ENCODE results near the gene RAB6D.
"Not testable (repeated sequence)": the region's sequence is repeated elsewhere in the genome, so short reads cannot be mapped to it uniquely, and the experiment has no call there.

Gene RAB6D

DNA sequence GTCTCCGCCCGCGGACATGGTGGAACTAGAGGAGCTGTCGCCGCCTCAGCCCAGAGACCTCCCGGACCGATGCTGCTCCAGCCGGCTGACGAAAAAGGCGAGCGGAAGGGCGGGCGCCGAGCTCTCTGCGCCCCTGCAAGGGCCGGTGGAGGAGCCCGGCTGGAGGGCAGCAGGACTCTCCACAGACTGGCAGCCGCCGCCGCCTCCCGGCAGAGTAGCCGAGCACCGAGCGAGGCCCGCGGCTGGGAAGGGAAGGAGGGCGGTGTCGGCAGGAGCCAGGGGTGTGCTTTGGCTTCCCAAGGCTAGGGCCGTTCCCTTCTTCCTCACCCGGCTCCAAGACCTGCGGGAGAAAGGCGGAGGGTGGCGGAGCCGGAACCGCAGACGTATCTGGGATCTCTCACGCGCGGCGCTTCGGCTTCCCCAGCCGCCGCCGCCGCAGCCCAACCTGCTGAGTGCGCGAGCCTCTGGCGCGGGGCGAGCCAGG, at the start of gene RAB6D:
Gene RAB6D, minus strand, starts transcription at position 466 of the 484 bp plus-strand sequence. Its CDS starts 448 bp downstream, at position 18.
- H3K4me3 Mint-ChIP-seq: peak within 1 kb of the TSS; percentile 63 to 73 (median 65)
- not testable (repeated sequence) for H3K36me3 Mint-ChIP-seq (ENCODE audit: low read depth); H3K4me1 Mint-ChIP-seq; H3K9me3 Mint-ChIP-seq; H3K27ac Mint-ChIP-seq
- peaks cover 75% of the 10 kb centered on the region for H3K27me3 Mint-ChIP-seq (ENCODE audit: low read depth)

DNA sequence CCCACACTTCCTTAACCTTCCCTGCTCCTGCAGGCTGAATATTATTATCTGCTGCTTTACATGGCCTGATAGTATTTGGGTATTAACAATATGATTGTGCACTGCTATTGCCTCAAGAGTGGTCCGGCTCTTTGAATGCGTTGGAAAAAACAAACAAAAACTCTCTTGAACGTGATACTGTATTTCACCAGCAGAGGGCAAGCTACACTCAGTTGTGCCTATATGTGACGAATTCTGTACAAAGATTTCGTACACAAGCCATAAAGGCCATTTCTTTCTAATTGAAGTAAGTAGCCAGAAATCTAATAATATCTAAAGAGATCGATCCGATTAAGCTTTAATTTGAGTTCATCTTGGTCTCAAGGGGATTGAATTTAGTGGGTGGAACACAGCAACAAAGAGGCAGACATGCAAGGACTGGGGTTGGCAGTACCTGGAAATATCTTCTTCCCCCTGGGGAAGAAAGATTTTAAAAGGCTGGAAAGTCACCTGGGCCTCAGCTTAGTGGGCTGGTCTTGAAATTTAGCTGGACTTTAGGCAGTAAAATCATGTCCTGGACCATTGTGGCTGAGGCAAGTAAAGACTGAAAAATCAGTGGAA, 49.3 kb upstream of the RAB6D start:
- no peak overlapping the region for H3K4me3 Mint-ChIP-seq
- no peaks in the 10 kb centered on the region for H3K36me3 Mint-ChIP-seq (ENCODE audit: low read depth)
- peaks cover 3% of the 10 kb centered on the region for H3K4me1 Mint-ChIP-seq
- peak; percentile 79 to 83 (median 79) for TF ChIP-seq CTCF (IDR thresholded peaks at IDR 0.05; ENCODE audit: unreplicated experiment in 3 of 3)
- H3K27me3 Mint-ChIP-seq (ENCODE audit: low read depth): peaks cover 15% of the 10 kb centered on the region
- no peak overlapping the region for H3K27ac Mint-ChIP-seq
- no peaks in the 10 kb centered on the region for H3K9me3 Mint-ChIP-seq

DNA sequence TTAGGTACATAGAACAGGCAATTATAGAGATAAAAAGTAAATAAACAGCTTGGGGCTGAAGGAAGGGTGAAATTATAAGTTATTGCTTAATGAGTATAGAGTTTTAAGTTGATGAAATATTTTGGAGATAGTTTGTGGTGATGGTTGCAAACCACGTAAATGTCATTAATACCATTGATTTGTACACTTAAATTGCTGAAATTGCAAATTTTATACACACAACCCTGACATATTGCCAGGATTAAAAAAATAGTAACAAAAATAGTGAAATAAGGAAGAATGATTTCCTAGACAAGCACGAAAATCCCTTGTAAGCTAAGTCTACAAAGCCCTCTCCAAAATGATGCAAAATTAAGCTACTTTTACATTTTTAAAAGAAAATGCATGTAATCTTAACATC, 46.2 kb upstream of the RAB6D start:
- Mint-ChIP-seq H3K4me3 (no peak overlapping the region), H3K27ac (no peak overlapping the region), H3K9me3 (no peaks in the 10 kb centered on the region), H3K27me3 (ENCODE audit: low read depth) (peaks cover 15% of the 10 kb centered on the region), H3K4me1 (peaks cover 3% of the 10 kb centered on the region), H3K36me3 (ENCODE audit: low read depth) (no peaks in the 10 kb centered on the region)
- no peak for TF ChIP-seq CTCF (IDR thresholded peaks at IDR 0.05; ENCODE audit: unreplicated experiment in 3 of 3)

DNA sequence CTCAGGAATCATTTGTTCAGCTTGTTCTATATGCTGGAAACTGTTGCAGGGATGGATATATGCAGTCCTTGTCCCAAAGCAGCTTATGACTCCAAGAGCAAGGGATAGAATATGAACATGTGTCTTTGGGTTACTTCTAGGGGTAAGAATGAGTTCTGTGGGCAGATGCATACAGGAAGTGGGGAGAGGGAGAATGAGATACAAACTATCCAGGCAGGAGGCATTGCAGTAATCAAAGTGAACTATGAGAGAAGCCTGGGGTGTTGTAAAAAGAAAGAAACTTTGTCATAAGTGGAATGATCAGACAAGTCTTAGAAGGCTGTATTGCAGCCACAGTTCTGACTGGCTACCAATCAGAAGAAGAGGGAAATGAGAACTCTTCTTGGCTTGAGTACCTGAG, 44.8 kb upstream of the RAB6D start:
- peaks cover 21% of the 10 kb centered on the region for H3K27me3 Mint-ChIP-seq (ENCODE audit: low read depth)

DNA sequence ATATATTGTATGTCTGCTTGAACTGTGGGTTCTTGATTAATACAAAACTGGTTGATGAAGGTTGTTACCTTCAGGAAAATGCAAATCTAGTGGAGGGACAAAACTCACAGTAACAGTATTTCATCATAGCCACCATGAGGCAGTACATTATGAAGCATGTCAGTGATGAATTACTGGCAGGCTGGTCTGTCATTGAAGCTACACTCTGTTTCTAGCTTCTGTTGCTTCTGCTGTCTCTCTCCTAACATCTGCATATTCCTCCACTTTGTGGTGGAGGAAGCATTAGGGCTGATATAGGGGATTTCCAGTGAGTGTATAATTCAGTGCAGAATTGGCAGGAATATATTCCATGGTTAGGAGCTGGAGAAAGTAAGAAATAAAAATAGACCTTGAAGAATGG, 44.2 kb upstream of the RAB6D start:
- no peaks in the 10 kb centered on the region for H3K36me3 Mint-ChIP-seq (ENCODE audit: low read depth)
- H3K4me1 Mint-ChIP-seq: peaks cover 2% of the 10 kb centered on the region
- no peak overlapping the region for H3K27ac Mint-ChIP-seq
- H3K9me3 Mint-ChIP-seq: no peaks in the 10 kb centered on the region
- peaks cover 21% of the 10 kb centered on the region for H3K27me3 Mint-ChIP-seq (ENCODE audit: low read depth)
- H3K4me3 Mint-ChIP-seq: no peak overlapping the region
- no peak for TF ChIP-seq CTCF (IDR thresholded peaks at IDR 0.05; ENCODE audit: unreplicated experiment in 3 of 3)

More for the DNA sequence above, 44.8 kb upstream of the RAB6D start:
- no peak overlapping the region for H3K4me3 Mint-ChIP-seq
- TF ChIP-seq CTCF (IDR thresholded peaks at IDR 0.05; ENCODE audit: unreplicated experiment in 3 of 3): no peak
- peaks cover 3% of the 10 kb centered on the region for H3K4me1 Mint-ChIP-seq
- no peaks in the 10 kb centered on the region for H3K36me3 Mint-ChIP-seq (ENCODE audit: low read depth)
- no peak overlapping the region for H3K27ac Mint-ChIP-seq
- H3K9me3 Mint-ChIP-seq: no peaks in the 10 kb centered on the region

DNA sequence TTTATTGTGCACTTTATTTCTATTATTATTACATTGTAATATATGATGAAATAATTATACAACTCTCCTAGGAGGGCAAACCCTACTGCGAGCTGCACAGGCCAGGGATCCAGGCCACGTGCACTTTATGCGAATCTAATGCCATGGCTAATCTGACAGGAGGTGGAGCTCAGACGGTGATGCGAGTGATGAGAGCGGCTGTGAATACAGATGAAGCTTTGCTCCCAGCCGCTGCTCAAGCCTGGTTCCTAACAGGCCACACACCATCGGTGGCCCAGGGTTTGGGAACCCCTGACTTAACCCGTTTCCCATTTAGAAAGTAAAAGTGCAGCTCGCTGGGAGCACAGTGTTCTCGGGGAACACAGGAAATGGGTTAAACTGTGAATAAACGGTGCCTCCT, 40.8 kb upstream of the RAB6D start:
- no peaks in the 10 kb centered on the region for H3K4me1 Mint-ChIP-seq
- H3K9me3 Mint-ChIP-seq: no peaks in the 10 kb centered on the region
- H3K36me3 Mint-ChIP-seq (ENCODE audit: low read depth): no peaks in the 10 kb centered on the region
- no peak overlapping the region for H3K27ac Mint-ChIP-seq
- H3K4me3 Mint-ChIP-seq: no peak overlapping the region
- H3K27me3 Mint-ChIP-seq (ENCODE audit: low read depth): peaks cover 30% of the 10 kb centered on the region
- TF ChIP-seq CTCF (IDR thresholded peaks at IDR 0.05; ENCODE audit: unreplicated experiment in 3 of 3): no peak

All from nephron (organoid).